Neural crest cell (in vitro differentiated cells): ENCODE measurements around the gene SOCS3. TPM values are rescaled to one million over a fixed set of nuclear protein-coding genes. Genes with fewer than 3 reads are reported as not detected.

ENCODE experiments used
- DNase-seq: peaks from one replicate; pipeline ENCODE4 v3.0.0; 2021; ENCODE audit warnings: low read depth, mixed read lengths, low spot score
- H3K27ac Mint-ChIP-seq: one replicate; pipeline ENCODE4 v1.8.0; 2021; ENCODE audit warnings: mild to moderate bottlenecking, mixed read lengths; ENCODE audit not compliant: unreplicated experiment
- H3K27me3 Mint-ChIP-seq: 2 replicates; pipeline ENCODE4 v1.8.0; 2021; ENCODE audit warnings: low read depth, mild to moderate bottlenecking, mixed read lengths
- H3K36me3 Mint-ChIP-seq: 2 replicates; pipeline ENCODE4 v1.8.0; 2021; ENCODE audit warnings: low read depth, mild to moderate bottlenecking, mixed read lengths
- H3K4me1 Mint-ChIP-seq: 2 replicates; pipeline ENCODE4 v1.8.0; 2021; ENCODE audit warnings: mixed read lengths
- H3K4me3 Mint-ChIP-seq: one replicate; pipeline ENCODE4 v1.8.0; 2021; ENCODE audit warnings: mild to moderate bottlenecking, mixed read lengths
- H3K9me3 Mint-ChIP-seq: 2 replicates; pipeline ENCODE4 v1.8.0; 2021; ENCODE audit warnings: mixed read lengths
- total RNA-seq: library from RNA; stranded (reverse); gene quantifications from 2 replicates; pipeline ENCODE4 v1.2.1, GENCODE V29; 2021
- TF ChIP-seq, protein P1 (sequence below): fragments of 200-600 bp; sonication (generic); conservative IDR thresholded peaks from 2 replicates; pipeline ENCODE4 v1.5.0; 2021; ENCODE audit warnings: antibody characterized with exemption, mild to moderate bottlenecking

The SOCS3 gene
- total RNA-seq, 1 donor from 2014 or later: 6.1 TPM

- DNase-seq: no peak
- Mint-ChIP-seq H3K4me3 (peak overlapping the region; percentile 64), H3K9me3 (no peaks in the 10 kb centered on the region), H3K36me3 (no peaks in the 10 kb centered on the region), H3K27me3 (no peaks in the 10 kb centered on the region), H3K4me1 (peaks cover 40% of the 10 kb centered on the region), H3K27ac (no peak overlapping the region)
- TF ChIP-seq, protein P1, sequence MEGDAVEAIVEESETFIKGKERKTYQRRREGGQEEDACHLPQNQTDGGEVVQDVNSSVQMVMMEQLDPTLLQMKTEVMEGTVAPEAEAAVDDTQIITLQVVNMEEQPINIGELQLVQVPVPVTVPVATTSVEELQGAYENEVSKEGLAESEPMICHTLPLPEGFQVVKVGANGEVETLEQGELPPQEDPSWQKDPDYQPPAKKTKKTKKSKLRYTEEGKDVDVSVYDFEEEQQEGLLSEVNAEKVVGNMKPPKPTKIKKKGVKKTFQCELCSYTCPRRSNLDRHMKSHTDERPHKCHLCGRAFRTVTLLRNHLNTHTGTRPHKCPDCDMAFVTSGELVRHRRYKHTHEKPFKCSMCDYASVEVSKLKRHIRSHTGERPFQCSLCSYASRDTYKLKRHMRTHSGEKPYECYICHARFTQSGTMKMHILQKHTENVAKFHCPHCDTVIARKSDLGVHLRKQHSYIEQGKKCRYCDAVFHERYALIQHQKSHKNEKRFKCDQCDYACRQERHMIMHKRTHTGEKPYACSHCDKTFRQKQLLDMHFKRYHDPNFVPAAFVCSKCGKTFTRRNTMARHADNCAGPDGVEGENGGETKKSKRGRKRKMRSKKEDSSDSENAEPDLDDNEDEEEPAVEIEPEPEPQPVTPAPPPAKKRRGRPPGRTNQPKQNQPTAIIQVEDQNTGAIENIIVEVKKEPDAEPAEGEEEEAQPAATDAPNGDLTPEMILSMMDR: no peak
Measured at GRCh38 chr17:78381601-78382232, 21.8 kb upstream of the SOCS3 start.

DNA sequence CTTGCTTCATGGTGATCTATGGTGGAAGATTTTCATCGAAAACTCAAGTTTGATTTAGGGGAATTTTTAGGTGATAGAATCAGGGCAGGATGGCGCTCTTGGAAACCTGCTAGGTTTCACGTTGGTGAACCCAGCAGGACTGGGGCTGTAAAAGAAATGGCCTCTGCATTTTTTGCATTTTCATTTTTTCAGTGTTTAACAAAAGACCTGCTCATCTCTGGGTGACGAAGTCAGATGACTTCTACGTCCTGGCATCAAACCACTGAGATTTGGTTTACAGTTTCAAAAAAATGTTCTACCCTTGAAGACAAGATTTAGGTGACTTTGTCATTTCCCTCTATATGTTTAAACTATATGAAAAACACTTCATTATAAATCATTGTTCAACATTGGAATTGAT is 20.5 kb upstream of the SOCS3 start:
- no peaks in the 10 kb centered on the region for H3K36me3 Mint-ChIP-seq
- H3K4me3 Mint-ChIP-seq: peak overlapping the region; percentile 65
- DNase-seq: no peak
- H3K4me1 Mint-ChIP-seq: peaks cover 36% of the 10 kb centered on the region
- H3K9me3 Mint-ChIP-seq: no peaks in the 10 kb centered on the region
- H3K27me3 Mint-ChIP-seq: no peaks in the 10 kb centered on the region
- no peak overlapping the region for H3K27ac Mint-ChIP-seq
- TF ChIP-seq, protein P1: no peak

DNA sequence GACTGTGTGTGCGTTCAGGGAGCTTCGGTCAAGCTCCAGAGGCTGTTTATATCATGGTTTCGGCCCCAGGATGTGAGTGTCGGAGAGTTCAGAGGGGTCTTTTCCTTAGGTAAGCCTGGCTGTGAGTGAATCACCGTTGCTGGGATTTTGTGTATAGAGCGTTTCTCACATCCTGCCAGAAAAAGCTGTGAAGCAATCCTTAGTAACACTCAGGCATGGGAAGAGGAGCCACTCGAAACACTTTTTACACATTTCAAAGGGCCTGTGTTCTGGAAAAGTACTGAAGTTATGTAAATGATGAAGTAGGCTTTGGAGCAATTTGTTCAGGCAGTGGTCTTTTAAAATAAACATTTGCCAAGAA is 19.2 kb upstream of the SOCS3 start:
- no peaks in the 10 kb centered on the region for H3K27me3 Mint-ChIP-seq
- H3K36me3 Mint-ChIP-seq: no peaks in the 10 kb centered on the region
- peak overlapping the region; percentile 91 for H3K27ac Mint-ChIP-seq
- H3K9me3 Mint-ChIP-seq: no peaks in the 10 kb centered on the region
- no peak for DNase-seq
- TF ChIP-seq, protein P1: no peak
- peak overlapping the region; percentile 94 for H3K4me3 Mint-ChIP-seq
- peaks cover 49% of the 10 kb centered on the region for H3K4me1 Mint-ChIP-seq

DNA sequence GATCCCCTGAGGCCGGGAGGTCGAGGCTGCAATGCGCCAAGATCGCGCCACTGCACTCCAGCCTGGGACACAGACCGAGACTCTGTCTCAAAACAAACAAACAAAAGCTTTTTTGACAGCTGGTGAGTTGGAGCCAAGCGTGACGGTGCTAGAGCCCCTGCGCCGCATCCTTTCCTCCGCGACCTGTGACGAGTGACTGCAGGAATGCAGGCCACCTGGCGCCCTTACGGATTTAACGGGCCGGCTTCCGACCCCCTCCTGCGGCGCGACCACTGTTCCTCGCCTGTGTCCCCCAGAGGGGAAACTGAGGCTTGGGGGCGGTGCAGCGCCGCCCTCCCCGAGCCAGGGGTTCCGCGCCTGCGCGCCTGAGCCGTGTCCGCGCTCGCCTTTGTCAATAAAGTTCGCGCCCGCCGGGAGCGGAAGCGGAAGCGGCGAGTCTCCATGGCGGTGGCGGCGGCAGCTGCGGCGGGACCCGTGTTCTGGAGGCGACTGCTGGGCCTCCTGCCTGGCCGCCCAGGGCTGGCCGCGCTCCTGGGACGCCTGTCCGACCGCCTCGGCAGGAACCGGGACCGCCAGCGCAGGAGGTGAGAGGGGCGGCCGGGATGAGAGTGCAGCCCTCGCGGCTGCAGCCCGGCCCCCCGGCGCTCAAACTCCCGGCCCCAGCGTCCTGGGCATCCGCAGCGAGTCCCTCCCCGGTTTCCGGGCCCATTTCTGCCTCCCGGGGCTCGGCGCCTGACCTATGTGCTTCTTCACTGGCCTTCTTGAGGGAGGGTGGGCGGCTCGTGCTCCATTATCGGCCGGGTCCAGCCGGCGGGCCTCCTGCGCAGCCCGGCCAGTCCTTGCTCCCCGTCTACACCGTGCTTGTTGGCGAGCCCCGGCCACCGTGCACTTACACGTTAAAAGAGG is 18.6 kb upstream of the SOCS3 start, which contains the start of gene PGS1:
Gene PGS1 (plus strand): TSS at position 425 of the 906 bp plus-strand sequence. CDS start 17 bp downstream, at position 442.
- H3K27me3 Mint-ChIP-seq: no peaks in the 10 kb centered on the region
- H3K27ac Mint-ChIP-seq: peak within 1 kb of the TSS; percentile 91
- peaks cover 47% of the 10 kb centered on the region for H3K4me1 Mint-ChIP-seq
- peak; percentile 71 for DNase-seq
- peak within 1 kb of the TSS; percentile 94 for H3K4me3 Mint-ChIP-seq
- TF ChIP-seq, protein P1: no peak
- no peaks in the 10 kb centered on the region for H3K9me3 Mint-ChIP-seq
- H3K36me3 Mint-ChIP-seq: no peaks in the 10 kb centered on the region

DNA sequence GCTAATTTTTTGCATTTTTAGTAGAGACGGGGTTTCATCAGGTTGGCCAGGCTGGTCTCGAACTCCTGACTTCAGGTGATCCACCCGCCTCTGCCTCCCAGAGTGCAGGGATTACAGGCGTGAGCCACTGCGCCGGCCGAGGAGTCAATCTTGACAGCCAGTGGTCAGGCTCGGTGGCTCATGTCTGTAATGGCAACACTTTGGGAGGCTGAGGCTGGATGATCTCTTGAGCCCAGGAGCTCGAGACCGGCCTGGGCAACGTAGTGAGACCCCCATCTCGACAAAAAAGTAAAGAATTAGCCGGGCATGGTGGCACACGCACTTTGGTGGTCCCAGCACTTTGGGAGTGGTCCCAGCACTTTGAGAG is 18.0 kb upstream of the SOCS3 start:
- peaks cover 48% of the 10 kb centered on the region for H3K4me1 Mint-ChIP-seq
- no peaks in the 10 kb centered on the region for H3K9me3 Mint-ChIP-seq
- no peaks in the 10 kb centered on the region for H3K27me3 Mint-ChIP-seq
- TF ChIP-seq, protein P1: no peak
- no peak overlapping the region for H3K27ac Mint-ChIP-seq
- no peaks in the 10 kb centered on the region for H3K36me3 Mint-ChIP-seq
- peak overlapping the region; percentile 71 for H3K4me3 Mint-ChIP-seq
- no peak for DNase-seq
